ENCODE data around the gene BAAT.

Gene BAAT

DNA sequence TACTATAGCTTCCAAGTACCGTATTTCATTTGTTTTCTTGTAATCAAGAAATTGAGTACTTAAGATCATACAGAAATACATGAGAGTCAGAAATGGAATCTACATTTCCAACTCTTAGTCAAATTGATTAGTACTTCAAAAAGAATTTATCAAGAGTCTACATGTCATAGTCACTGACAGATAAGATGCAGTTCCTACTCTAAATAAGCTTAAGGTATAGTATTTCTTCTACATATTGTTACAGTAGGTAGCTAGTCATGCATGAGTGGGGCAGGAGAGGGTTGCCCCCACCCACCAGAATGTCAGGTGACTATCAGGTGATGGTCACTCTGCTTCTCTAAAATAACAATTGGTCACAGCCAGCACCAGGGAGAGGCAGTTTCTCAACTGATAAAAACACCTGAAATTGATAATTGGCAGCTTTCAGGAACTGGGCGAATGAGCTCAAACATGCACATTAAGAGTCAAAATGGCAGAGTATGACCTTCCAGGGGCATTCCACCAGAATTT is 2.9 kb downstream of the BAAT start:
- no peak overlapping the region for H3K27ac ChIP-seq
- TF ChIP-seq, protein P1, sequence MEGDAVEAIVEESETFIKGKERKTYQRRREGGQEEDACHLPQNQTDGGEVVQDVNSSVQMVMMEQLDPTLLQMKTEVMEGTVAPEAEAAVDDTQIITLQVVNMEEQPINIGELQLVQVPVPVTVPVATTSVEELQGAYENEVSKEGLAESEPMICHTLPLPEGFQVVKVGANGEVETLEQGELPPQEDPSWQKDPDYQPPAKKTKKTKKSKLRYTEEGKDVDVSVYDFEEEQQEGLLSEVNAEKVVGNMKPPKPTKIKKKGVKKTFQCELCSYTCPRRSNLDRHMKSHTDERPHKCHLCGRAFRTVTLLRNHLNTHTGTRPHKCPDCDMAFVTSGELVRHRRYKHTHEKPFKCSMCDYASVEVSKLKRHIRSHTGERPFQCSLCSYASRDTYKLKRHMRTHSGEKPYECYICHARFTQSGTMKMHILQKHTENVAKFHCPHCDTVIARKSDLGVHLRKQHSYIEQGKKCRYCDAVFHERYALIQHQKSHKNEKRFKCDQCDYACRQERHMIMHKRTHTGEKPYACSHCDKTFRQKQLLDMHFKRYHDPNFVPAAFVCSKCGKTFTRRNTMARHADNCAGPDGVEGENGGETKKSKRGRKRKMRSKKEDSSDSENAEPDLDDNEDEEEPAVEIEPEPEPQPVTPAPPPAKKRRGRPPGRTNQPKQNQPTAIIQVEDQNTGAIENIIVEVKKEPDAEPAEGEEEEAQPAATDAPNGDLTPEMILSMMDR (IDR thresholded peaks at IDR 0.05): no peak
- no peak for TF ChIP-seq ZFX (IDR thresholded peaks at IDR 0.05; ENCODE audit: borderline replicate concordance)

DNA sequence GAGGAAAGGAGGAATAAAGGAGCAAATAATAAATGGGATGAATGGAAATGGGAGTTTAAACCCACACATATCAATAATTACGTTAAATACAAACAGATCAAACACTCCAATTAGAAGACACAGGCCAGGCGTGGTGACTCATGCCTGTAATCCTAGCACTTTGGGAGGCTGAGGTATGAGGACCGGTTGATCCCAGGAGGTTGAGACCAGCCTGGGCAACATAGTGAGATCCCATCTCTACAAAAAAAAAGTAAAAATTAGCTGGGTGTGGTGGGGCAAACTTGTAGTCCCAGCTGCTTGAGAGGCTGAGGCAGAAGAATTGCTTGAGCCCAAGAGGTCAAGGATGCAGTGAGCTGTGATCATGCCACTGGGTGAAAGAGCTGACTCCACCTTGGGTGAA is 3.7 kb downstream of the BAAT start:
- H3K27ac ChIP-seq: no peak overlapping the region
- TF ChIP-seq, protein P1 (IDR thresholded peaks at IDR 0.05): no peak
- no peak for TF ChIP-seq ZFX (IDR thresholded peaks at IDR 0.05; ENCODE audit: borderline replicate concordance)

DNA sequence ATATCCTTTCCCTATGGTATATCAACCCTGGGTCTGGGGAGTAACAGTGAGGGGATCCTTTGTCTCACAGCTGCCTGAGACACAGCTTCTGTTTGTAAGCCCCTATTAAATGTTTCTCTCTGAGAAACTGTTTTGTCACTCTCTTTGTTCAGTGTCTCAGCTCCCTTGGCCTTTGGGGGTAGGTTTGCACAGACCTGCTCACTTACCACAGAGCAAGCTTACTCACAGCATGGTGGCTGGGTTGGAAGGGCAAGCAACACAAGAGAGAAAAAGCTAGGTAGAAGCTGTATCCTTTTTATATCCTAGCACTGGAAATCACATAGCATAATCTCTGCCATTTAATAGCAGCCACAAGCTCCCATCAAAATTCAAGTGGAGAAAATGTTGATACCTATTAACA is 4.5 kb downstream of the BAAT start:
- TF ChIP-seq, protein P1 (IDR thresholded peaks at IDR 0.05): no peak
- TF ChIP-seq ZFX (IDR thresholded peaks at IDR 0.05; ENCODE audit: borderline replicate concordance): no peak
- no peak overlapping the region for H3K27ac ChIP-seq

DNA sequence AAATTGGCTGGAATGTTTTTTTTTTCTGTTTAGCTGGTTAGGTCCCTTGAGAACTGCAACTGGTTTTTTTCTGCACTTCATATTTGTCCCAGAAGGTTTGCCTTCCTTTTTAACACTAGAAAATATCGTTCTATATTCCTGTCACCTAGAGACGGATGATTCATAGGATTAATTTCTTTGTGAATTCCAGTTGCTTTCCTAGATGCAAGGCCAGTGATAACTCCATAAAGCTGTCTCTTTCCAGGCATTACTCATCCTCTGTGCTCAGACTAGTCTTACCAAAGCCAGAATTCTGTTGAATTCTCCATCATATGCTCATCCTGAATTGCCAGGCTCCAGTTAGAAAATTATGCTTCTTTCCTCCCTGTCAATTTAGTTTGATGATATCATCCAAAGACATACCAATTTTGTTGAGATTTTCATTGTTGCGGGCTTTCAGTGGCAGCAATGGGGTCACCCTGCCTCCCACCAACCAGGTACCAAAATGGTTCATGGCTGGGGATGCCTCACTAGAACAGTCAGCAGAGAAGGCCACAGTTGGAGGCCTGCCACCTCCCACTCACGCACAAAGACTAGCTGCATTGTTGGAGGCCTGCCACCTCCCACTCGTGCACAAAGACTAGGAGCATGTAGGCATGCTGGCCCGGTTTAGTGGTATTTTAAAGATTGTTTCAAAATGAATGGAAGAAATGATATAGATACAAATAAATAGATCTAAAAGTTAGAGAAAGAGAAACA is 8.5 kb downstream of the BAAT start:
- no peak overlapping the region for H3K27ac ChIP-seq
- TF ChIP-seq, protein P1 (IDR thresholded peaks at IDR 0.05): no peak

DNA sequence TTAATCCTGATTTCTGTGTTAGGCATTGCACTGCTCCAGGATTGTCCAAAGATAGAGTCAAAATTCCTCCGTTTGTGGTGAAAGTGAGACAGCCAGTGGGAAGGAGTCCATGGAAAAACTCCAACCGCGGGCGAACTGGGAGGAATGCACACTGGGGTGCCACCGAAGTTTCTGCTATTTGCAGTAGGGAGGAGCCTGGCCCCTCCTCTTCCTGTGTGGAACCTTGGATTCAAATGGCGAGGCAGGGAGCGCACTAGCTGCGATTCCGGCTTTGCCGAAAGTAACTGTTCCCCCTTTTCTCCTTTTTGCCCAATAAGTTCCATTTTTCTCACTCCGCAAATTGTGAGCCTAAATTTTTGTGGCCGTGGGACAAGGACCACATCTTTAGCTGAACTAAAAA is 9.3 kb downstream of the BAAT start:
- TF ChIP-seq, protein P1 (IDR thresholded peaks at IDR 0.05): no peak
- TF ChIP-seq ZFX (IDR thresholded peaks at IDR 0.05; ENCODE audit: borderline replicate concordance): no peak
- H3K27ac ChIP-seq: no peak overlapping the region

DNA sequence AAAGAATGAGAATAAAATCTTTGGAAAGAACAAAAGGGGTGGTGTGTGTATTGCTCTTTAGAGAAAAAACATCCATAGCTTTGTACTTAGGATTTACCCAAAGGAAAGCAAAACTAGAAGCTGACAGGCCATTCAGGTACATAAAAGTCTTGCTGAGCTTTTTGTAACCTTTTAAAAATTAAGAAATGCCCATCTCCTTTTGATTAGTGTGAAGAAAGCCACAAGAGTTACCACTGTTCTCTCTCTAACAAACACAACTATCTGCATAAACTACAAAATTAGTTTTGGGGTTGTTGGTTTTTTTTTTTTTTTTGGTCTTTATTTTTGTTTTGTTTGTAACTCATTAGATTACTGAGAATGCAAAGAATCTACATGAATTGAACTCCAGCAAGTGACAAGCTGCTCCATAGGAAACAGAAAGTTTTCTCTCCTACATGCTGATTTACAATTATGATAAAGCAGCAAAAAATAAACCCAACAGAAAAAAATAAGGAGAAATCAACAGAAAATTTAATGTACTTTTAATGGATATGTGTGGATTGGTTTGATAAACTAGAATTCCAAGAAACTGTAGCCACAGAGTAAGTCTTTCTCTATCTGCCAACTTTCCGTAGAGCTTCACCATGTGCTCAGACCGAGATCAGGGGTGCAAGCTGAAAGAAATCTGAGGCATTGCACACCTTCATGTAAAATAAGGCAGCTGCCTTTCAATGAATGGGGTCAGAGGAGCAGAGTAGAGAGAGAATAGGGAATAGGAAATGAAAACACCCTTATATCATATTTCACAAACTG is 12.3 kb downstream of the BAAT start:
- TF ChIP-seq, protein P1 (IDR thresholded peaks at IDR 0.05): no peak
- no peak for TF ChIP-seq ZFX (IDR thresholded peaks at IDR 0.05; ENCODE audit: borderline replicate concordance)
- H3K27ac ChIP-seq: no peak overlapping the region

DNA sequence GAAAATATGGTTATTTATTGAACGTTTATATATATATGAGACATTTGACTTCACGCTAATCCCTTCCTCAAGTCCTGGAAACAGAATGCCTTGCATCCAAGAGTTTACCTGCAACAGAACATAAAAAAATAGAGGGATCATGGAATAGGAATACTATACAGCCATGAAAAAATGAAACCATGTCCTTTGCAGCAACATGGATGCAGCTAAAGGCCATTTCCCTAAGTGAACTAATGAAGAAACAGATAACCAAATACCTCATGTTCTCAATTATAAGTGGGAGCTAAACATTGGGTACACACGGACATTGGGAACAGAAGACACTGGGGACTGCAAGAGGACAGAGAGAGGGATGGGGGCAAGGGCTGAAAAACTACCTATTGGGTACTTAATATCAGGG is 13.0 kb downstream of the BAAT start:
- no peak overlapping the region for H3K27ac ChIP-seq
- no peak for TF ChIP-seq ZFX (IDR thresholded peaks at IDR 0.05; ENCODE audit: borderline replicate concordance)
- TF ChIP-seq, protein P1 (IDR thresholded peaks at IDR 0.05): no peak
